Keratinocyte (primary cell): ENCODE data around the gene IL36RN. TPM values are rescaled to one million over a fixed set of nuclear protein-coding genes. Genes with fewer than 3 reads are reported as not detected.

Experiments used
- DNase-seq: peaks from one replicate; pipeline ENCODE4 v3.0.0-alpha.2; 2011; ENCODE audit warnings: low read depth, missing footprints, low spot score
- FAIRE-seq: peaks from 2 replicates; lab custom pipeline; 2011; peaks lifted over from hg19 to GRCh38; lab: Jason Lieb, UNC
- H2AFZ ChIP-seq: 2 replicates; pipeline ENCODE4 v1.6.0; 2012; ENCODE audit warnings: low read length, control low read depth, inconsistent platforms; ENCODE audit not compliant: control insufficient read depth
- H3K27ac ChIP-seq: 2 replicates; pipeline ENCODE4 v1.5.1; 2011; ENCODE audit warnings: low read length; ENCODE audit not compliant: control insufficient read depth, insufficient read depth
- H3K27me3 ChIP-seq: 3 replicates; pipeline ENCODE4 v1.6.0; 2011; ENCODE audit warnings: low read length; ENCODE audit not compliant: control insufficient read depth, insufficient read depth; ENCODE audit errors: extremely low read depth
- H3K36me3 ChIP-seq, 2 experiments: 2 replicates in 1 of 2; 3 replicates in 1 of 2; pipeline ENCODE4 v1.5.1; 2011; ENCODE audit warnings: low read length in 2 of 2, mild to moderate bottlenecking in 1 of 2; ENCODE audit not compliant: control insufficient read depth in 2 of 2, insufficient read depth in 2 of 2; ENCODE audit errors: extremely low read depth in 1 of 2
- H3K4me1 ChIP-seq: 3 replicates; pipeline ENCODE4 v1.5.1; 2011; ENCODE audit warnings: low read length; ENCODE audit not compliant: control insufficient read depth, insufficient read depth; ENCODE audit errors: extremely low read depth
- H3K4me2 ChIP-seq: 3 replicates; pipeline ENCODE4 v1.6.0; 2011; ENCODE audit warnings: low read depth, low read length; ENCODE audit not compliant: control insufficient read depth, insufficient read depth; ENCODE audit errors: extremely low read depth
- H3K4me3 ChIP-seq, 3 experiments: fragments of 200-600 bp in 1 of 3; sonication (generic) in 1 of 3; 2 replicates in 2 of 3; 3 replicates in 1 of 3; pipeline ENCODE4 v1.5.1; 2011 to 2016; ENCODE audit warnings: low read length in 3 of 3, mild to moderate bottlenecking in 3 of 3, control low read depth in 2 of 3, inconsistent platforms in 1 of 3, low read depth in 1 of 3, mixed read lengths in 1 of 3, mixed run types in 1 of 3, moderate library complexity in 1 of 3; ENCODE audit not compliant: control insufficient read depth in 2 of 3, insufficient read depth in 2 of 3; ENCODE audit errors: extremely low read depth in 1 of 3
- H3K79me2 ChIP-seq: 2 replicates; pipeline ENCODE4 v1.6.0; 2012; ENCODE audit warnings: low read length; ENCODE audit not compliant: control insufficient read depth, insufficient read depth
- H3K9ac ChIP-seq: 3 replicates; pipeline ENCODE4 v1.6.0; 2011; ENCODE audit warnings: low read length; ENCODE audit not compliant: control insufficient read depth, insufficient read depth; ENCODE audit errors: extremely low read depth
- H3K9me1 ChIP-seq: 3 replicates; pipeline ENCODE4 v1.6.0; 2011; ENCODE audit warnings: low read length; ENCODE audit not compliant: control insufficient read depth, insufficient read depth; ENCODE audit errors: extremely low read depth
- H3K9me3 ChIP-seq: 2 replicates; pipeline ENCODE4 v1.5.1; 2012; ENCODE audit warnings: low read depth, low read length; ENCODE audit not compliant: control insufficient read depth
- H4K20me1 ChIP-seq: 3 replicates; pipeline ENCODE4 v1.6.0; 2011; ENCODE audit warnings: low read length; ENCODE audit not compliant: control insufficient read depth, insufficient read depth; ENCODE audit errors: extremely low read depth
- EZH2 ChIP-seq: IDR thresholded peaks from one replicate; pipeline ENCODE4 v1.6.1; 2012; ENCODE audit warnings: inconsistent platforms, mild to moderate bottlenecking, low read length, moderate library complexity
- dilution Hi-C: fragments of 300-500 bp; cut with MboI; formaldehyde crosslinking; loops from one replicate; pipeline ENCODE4 v1.7.0; 2020; ENCODE audit warnings: low sequenced_read_pairs; ENCODE audit not compliant: extremely low pct_ligation_motif_present
- polyA plus RNA-seq, 5 experiments: library from polyadenylated mRNA; depleted of rRNA in 3 of 5; stranded (reverse) in 3 of 5; stranded (forward) in 1 of 5; unstranded in 1 of 5; fragments of >200 nt; gene quantifications; 1 replicate in 1 of 5; 2 replicates in 3 of 5; 3 replicates in 1 of 5; pipeline versions ENCODE4 v1.2.1 to v1.2.3, GENCODE V29; 2011 to 2012; ENCODE audit warnings: missing spikeins in 2 of 5, low read depth in 1 of 5, low replicate concordance in 1 of 5
- TF ChIP-seq, protein P1 (sequence below), 3 experiments: IDR thresholded peaks in 1 of 3; conservative IDR thresholded peaks in 1 of 3; optimal IDR thresholded peaks in 1 of 3; 2 replicates in 2 of 3; 3 replicates in 1 of 3; pipeline versions ENCODE3 to v1.5.1; 2011; ENCODE audit warnings: low read length in 3 of 3, mild to moderate bottlenecking in 3 of 3, moderate library complexity in 2 of 3, control low read depth in 1 of 3, inconsistent platforms in 1 of 3; ENCODE audit not compliant: insufficient read depth in 2 of 3; ENCODE audit errors: extremely low read depth in 1 of 3

The IL36RN gene
- polyA plus RNA-seq, 1 donor (not counting 4 experiments of a cell fraction or from before 2014, with no cell fraction given) = 3.9 TPM

DNA sequence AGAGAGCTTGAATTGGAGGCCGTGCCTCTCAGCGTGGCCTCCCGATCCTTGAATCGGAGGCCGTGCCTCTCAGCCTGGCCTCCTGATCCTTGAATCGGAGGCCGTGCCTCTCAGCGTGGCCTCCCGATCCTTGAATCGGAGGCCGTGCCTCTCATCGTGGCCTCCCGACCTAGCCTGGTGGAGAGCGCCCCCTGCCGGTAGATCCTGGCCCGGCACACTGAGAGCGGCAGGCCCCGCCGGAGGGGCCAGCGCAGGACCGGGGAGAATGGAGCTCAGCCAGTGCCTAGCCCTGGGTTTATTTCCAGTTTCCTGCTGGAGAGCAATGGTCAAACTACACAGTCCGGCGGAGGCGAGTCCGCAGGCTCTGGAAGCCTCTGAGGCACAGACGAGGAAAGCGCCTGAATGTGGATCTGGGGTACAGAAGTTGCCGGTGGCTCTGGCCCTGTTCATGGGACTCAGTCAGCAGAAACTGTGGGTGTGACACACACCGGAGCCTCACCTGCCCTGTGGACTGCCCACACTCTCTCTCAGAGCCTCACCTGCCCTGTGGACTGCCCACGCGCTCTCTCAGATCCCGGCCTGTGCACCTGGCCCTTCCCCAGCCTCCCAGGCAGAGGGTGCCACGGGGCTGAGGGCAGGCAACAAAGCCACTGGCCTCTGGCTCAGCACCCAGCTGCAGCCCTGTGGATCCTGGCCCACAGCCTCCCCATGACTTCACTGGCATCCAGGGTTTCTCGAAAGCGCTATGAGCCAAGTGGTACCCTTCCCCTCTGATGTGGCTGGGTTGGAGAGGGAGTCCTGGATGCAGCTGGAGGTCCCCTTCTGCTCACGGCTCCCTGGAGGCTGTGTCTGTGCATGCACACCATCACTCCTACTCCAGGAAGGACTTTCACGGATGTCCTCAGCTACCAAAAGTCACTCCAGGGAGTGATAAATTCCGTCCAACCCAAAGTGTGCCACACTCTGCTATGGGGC, 7.8 kb upstream of the IL36RN start:
- Histone ChIP-seq H3K27ac (no peak overlapping the region), H3K9me1 (no peaks in the 10 kb centered on the region), H3K9ac (no peak overlapping the region), H3K4me3 (no peak overlapping the region), H3K27me3 (no peaks in the 10 kb centered on the region), H3K36me3 (no peaks in the 10 kb centered on the region), H3K79me2 (no peaks in the 10 kb centered on the region), H2AFZ (no peak overlapping the region), H3K9me3 (peaks cover 8% of the 10 kb centered on the region), H3K4me1 (no peaks in the 10 kb centered on the region), H3K4me2 (no peak overlapping the region), H4K20me1 (no peaks in the 10 kb centered on the region)
- dilution Hi-C loops = no loop called here
- TF ChIP-seq, protein P1, sequence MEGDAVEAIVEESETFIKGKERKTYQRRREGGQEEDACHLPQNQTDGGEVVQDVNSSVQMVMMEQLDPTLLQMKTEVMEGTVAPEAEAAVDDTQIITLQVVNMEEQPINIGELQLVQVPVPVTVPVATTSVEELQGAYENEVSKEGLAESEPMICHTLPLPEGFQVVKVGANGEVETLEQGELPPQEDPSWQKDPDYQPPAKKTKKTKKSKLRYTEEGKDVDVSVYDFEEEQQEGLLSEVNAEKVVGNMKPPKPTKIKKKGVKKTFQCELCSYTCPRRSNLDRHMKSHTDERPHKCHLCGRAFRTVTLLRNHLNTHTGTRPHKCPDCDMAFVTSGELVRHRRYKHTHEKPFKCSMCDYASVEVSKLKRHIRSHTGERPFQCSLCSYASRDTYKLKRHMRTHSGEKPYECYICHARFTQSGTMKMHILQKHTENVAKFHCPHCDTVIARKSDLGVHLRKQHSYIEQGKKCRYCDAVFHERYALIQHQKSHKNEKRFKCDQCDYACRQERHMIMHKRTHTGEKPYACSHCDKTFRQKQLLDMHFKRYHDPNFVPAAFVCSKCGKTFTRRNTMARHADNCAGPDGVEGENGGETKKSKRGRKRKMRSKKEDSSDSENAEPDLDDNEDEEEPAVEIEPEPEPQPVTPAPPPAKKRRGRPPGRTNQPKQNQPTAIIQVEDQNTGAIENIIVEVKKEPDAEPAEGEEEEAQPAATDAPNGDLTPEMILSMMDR (optimal IDR thresholded peaks at IDR 0.05 in 1 of 3, IDR thresholded peaks at IDR 0.05 in 1 of 3, conservative IDR thresholded peaks at IDR 0.05 in 1 of 3; ENCODE audit: extremely low read depth in 1 of 3, insufficient read depth in 2 of 3, low read length in 3 of 3) = peak in 1 of 3 experiments; percentile 9
- no peak for TF ChIP-seq EZH2
- no peak for DNase-seq
- no peak for FAIRE-seq

DNA sequence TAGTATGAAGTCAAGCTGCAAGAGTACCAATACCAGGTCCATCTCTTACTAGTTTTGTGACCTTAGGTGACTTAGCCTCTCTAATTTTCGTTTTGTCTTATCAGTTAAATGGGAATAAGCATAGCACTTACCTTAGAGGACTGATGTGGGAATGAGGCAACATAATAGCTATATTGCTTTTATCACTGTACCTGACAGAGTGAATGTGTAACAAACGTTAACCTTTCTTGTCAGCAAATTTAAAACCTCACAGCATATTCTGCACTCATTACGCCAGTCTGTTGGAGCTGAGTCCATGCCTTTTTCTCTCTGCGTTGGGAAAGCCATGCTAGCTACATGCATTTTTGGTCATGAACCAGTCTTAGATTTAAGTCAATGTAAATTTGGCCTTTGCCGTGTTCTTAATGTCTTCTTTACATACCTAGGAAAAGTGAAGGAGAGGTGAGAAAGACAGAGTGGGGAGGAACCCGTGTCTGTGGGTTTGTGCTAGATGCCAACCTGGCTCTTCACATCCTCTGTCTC, 6.5 kb upstream of the IL36RN start, which contains the start of gene IL36B:
IL36B (minus strand) TSS at position 472 of the 522 bp plus-strand sequence.
- Histone ChIP-seq H2AFZ (no peak within 1 kb of the TSS), H3K79me2 (no peaks in the 10 kb centered on the region), H3K4me1 (no peaks in the 10 kb centered on the region), H3K4me2 (no peak within 1 kb of the TSS), H3K27me3 (no peaks in the 10 kb centered on the region), H3K36me3 (no peaks in the 10 kb centered on the region), H3K9ac (no peak within 1 kb of the TSS), H3K4me3 (no peak within 1 kb of the TSS), H3K9me3 (peaks cover 8% of the 10 kb centered on the region), H4K20me1 (no peaks in the 10 kb centered on the region), H3K9me1 (no peaks in the 10 kb centered on the region), H3K27ac (no peak within 1 kb of the TSS)
- FAIRE-seq = no peak
- dilution Hi-C loops = no loop called here
- DNase-seq = no peak
- TF ChIP-seq, protein P1 (optimal IDR thresholded peaks at IDR 0.05 in 1 of 3, IDR thresholded peaks at IDR 0.05 in 1 of 3, conservative IDR thresholded peaks at IDR 0.05 in 1 of 3; ENCODE audit: extremely low read depth in 1 of 3, insufficient read depth in 2 of 3, low read length in 3 of 3) = no peak
- no peak for TF ChIP-seq EZH2
